ENCODE measurements around the gene DCTPP1. TPM values are rescaled to one million over a fixed set of nuclear protein-coding genes. Genes with fewer than 3 reads are reported as not detected.

The DCTPP1 gene
- total and polyA plus RNA-seq, 2 of the 13 experiments (the other 11 are each of a cell fraction or from before 2014, with no cell fraction given): 54.8 to 74.4 TPM

GRCh38 chr16:30407102-30407803 is 22.6 kb downstream of the DCTPP1 start, which contains the start of gene ZNF771 (continued):
- peak; percentile 75 for TF ChIP-seq ZNF609 (CRISPR knock-in tag; IDR thresholded peaks at IDR 0.05; ENCODE audit: borderline replicate concordance)
- 0 out of 2 replicates have a peak, but pooled peaks have one; percentile 58 for TF ChIP-seq ZBTB44 (CRISPR knock-in tag; IDR thresholded peaks at IDR 0.05)
- no peak for TF ChIP-seq ZNF180 (CRISPR knock-in tag; IDR thresholded peaks at IDR 0.05; ENCODE audit: borderline replicate concordance, low read depth)
- peak; percentile 75; the same call in 1 of the 2 replicates for TF ChIP-seq ZNF335 (CRISPR knock-in tag; IDR thresholded peaks at IDR 0.05)
- no peak for TF ChIP-seq TRIM22 (IDR thresholded peaks at IDR 0.05)
- TF ChIP-seq ZHX1 (CRISPR knock-in tag; IDR thresholded peaks at IDR 0.05; ENCODE audit: low read depth): peak; percentile 65
- TF ChIP-seq ZIK1 (CRISPR knock-in tag; IDR thresholded peaks at IDR 0.05; ENCODE audit: borderline replicate concordance, low read depth): peak; percentile 64; the same call in 1 of the 2 replicates
- peak; percentile 95 for TF ChIP-seq ZNF274 (CRISPR knock-in tag; IDR thresholded peaks at IDR 0.05)
- TF ChIP-seq SNAI1 (CRISPR knock-in tag; IDR thresholded peaks at IDR 0.05; ENCODE audit: borderline replicate concordance): peak; percentile 94
- TF ChIP-seq U2AF1 (optimal IDR thresholded peaks at IDR 0.05; ENCODE audit: low read depth, low read length): peak; percentile 60
- peak; percentile 83; the same call in 1 of the 2 replicates for TF ChIP-seq ZNF33B (CRISPR knock-in tag; IDR thresholded peaks at IDR 0.05)
- no peak for TF ChIP-seq ZNF660 (CRISPR knock-in tag; IDR thresholded peaks at IDR 0.05; ENCODE audit: borderline replicate concordance, low read depth)
- no peak for TF ChIP-seq ZNF275 (CRISPR knock-in tag; IDR thresholded peaks at IDR 0.05; ENCODE audit: borderline replicate concordance)
- peak; percentile 57; the same call in 1 of the 2 replicates for TF ChIP-seq ISL2 (CRISPR knock-in tag; IDR thresholded peaks at IDR 0.05)
- TF ChIP-seq KLF6 (CRISPR knock-in tag; IDR thresholded peaks at IDR 0.05): peak; percentile 93
- TF ChIP-seq POLR2AphosphoS2 (IDR thresholded peaks at IDR 0.05; ENCODE audit: low read depth, low read length): no peak
- TF ChIP-seq ZEB1 (IDR thresholded peaks at IDR 0.05; ENCODE audit: insufficient replicate concordance, low read depth): no peak

Data from HepG2 (cell line).